Brain pericyte (primary cell): ENCODE results near the gene PTCH2.

Experiments used
- DNase-seq: peaks from one replicate; pipeline ENCODE4 v3.0.0-alpha.2; 2012; ENCODE audit warnings: low read depth, low spot score

Gene PTCH2

GRCh38 chr1:44842862-44843655, at the start of gene PTCH2:
PTCH2 (minus strand) TSS chr1:44843253; CDS start chr1:44842932, 321 bp downstream.
- DNase-seq: no peak

GRCh38 chr1:44890007-44890406, 47.0 kb upstream of the PTCH2 start:
- no peak for DNase-seq

GRCh38 chr1:44885406-44885805, 42.4 kb upstream of the PTCH2 start:
- no peak for DNase-seq

GRCh38 chr1:44884746-44885145, 41.7 kb upstream of the PTCH2 start:
- DNase-seq: no peak

- peak; percentile 5 for DNase-seq
These were observed 38.1 kb upstream of the PTCH2 start for GRCh38 chr1:44881011-44881632.

- DNase-seq: no peak
These were observed 31.1 kb upstream of the PTCH2 start for GRCh38 chr1:44874155-44874554.

- DNase-seq: no peak
These were observed 27.0 kb upstream of the PTCH2 start for GRCh38 chr1:44870096-44870495.

GRCh38 chr1:44867801-44868200, 24.7 kb upstream of the PTCH2 start:
- DNase-seq: no peak

- DNase-seq: no peak
These were observed 19.9 kb upstream of the PTCH2 start for GRCh38 chr1:44862829-44863401.

- DNase-seq: no peak
These were observed 17.9 kb upstream of the PTCH2 start for GRCh38 chr1:44860891-44861425.

GRCh38 chr1:44860331-44860730, 17.3 kb upstream of the PTCH2 start:
- DNase-seq: no peak

GRCh38 chr1:44857446-44857845, 14.4 kb upstream of the PTCH2 start:
- no peak for DNase-seq

GRCh38 chr1:44855742-44856141, 12.7 kb upstream of the PTCH2 start:
- no peak for DNase-seq

GRCh38 chr1:44854970-44855369, 11.9 kb upstream of the PTCH2 start:
- DNase-seq: no peak

GRCh38 chr1:44853201-44853600, 10.1 kb upstream of the PTCH2 start:
- no peak for DNase-seq

- DNase-seq: no peak
These were observed 8.3 kb upstream of the PTCH2 start for GRCh38 chr1:44851308-44851707.

GRCh38 chr1:44849575-44850132, 6.6 kb upstream of the PTCH2 start:
- DNase-seq: no peak

- DNase-seq: no peak
These were observed 5.6 kb upstream of the PTCH2 start for GRCh38 chr1:44848456-44849181.

GRCh38 chr1:44847845-44848244, 4.8 kb upstream of the PTCH2 start:
- no peak for DNase-seq

- no peak for DNase-seq
These were observed 3.9 kb upstream of the PTCH2 start for GRCh38 chr1:44846985-44847384.

GRCh38 chr1:44842486-44842861, 579 bp downstream of the PTCH2 start:
- no peak for DNase-seq

GRCh38 chr1:44839576-44839975, 3.5 kb downstream of the PTCH2 start:
- DNase-seq: no peak
